Gastrocnemius medialis (tissue), 4 donors: ENCODE results near the gene MINDY3.
"Not testable (repeated sequence)": the region's sequence is repeated elsewhere in the genome, so short reads cannot be mapped to it uniquely, and the experiment has no call there.

ENCODE experiments used
- CTCF ChIP-seq, 5 experiments: fragments of 450-650 bp in 3 of 5; fragments of 200-600 bp in 2 of 5; sonication (generic) in 2 of 5; IDR thresholded peaks in 4 of 5; conservative IDR thresholded peaks in 1 of 5; 1 replicate in 4 of 5; 2 replicates in 1 of 5; pipeline ENCODE4 v1.5.1; 2016 to 2019; ENCODE audit warnings: antibody characterized with exemption in 5 of 5, mild to moderate bottlenecking in 3 of 5, moderate library complexity in 3 of 5
- POLR2A ChIP-seq, 2 donors: fragments of 450-650 bp; IDR thresholded peaks; one replicate each; pipeline ENCODE4 v1.6.1; 2017; ENCODE audit warnings: antibody characterized with exemption in 2 of 2, mild to moderate bottlenecking in 2 of 2, moderate library complexity in 2 of 2

DNA sequence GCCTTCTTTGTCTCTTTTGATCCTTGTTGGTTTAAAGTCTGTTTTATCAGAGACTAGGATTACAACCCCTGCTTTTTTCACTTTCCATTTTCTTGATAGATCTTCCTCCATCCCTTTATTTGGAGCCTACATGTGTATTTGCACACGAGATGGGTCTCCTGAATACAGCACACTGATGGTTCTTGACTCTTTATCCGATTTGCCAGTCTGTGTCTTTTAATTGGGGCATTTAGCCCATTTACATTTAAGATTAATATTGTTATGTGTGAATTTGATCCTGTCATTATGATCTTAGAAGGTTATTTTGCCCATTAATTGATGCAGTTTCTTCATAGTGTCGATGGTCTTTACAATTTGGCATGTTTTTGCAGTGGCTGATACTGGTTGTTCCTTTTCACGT is 16.0 kb upstream of the MINDY3 start:
- not testable (repeated sequence) for TF ChIP-seq POLR2A (IDR thresholded peaks at IDR 0.05); CTCF (IDR thresholded peaks at IDR 0.05 in 4 of 5, conservative IDR thresholded peaks at IDR 0.05 in 1 of 5)
